ENCODE results near the gene CTU2. TPM values are rescaled to one million over a fixed set of nuclear protein-coding genes. Genes with fewer than 3 reads are reported as not detected.

CTU2 gene
- total and polyA plus RNA-seq, 2 of the 8 experiments (the other 6 are each of a cell fraction or from before 2014, with no cell fraction given): 32.7 to 42.9 TPM

GRCh38 chr16:88720396-88720970 is 14.2 kb downstream of the CTU2 start:
- H3K23ac ChIP-seq (ENCODE audit: insufficient read length): no peak overlapping the region
- 95% methylated on average over 10 of the region's 23 CpGs; no CpG with 5 or more reads in 1 of the 2 experiments for WGBS, 2 experiments (ENCODE audit: extremely low coverage in 1 of 2, insufficient coverage in 1 of 2, insufficient read length in 1 of 2, insufficient replicate concordance in 2 of 2, low coverage in 1 of 2, low lambda C conversion rate in 2 of 2, missing lambda C conversion rate in 1 of 2)
- peaks cover 2 to 13% of the 10 kb centered on the region in 2 experiments for H4K20me1 ChIP-seq (replicated peaks in 1 of 2; ENCODE audit: control insufficient read depth in 1 of 2, insufficient read depth in 2 of 2, low read length in 2 of 2)
- no peaks in the 10 kb centered on the region for H3K4me1 ChIP-seq (replicated peaks in 1 of 4; ENCODE audit: control insufficient read depth in 3 of 4, insufficient read depth in 4 of 4, low read length in 3 of 4)
- H4K91ac ChIP-seq (replicated peaks; ENCODE audit: insufficient read length, low read length): no peak overlapping the region
- no peak overlapping the region for H3K9ac ChIP-seq (replicated peaks in 1 of 4; ENCODE audit: extremely low read depth in 1 of 4, low read depth in 3 of 4, low read length in 3 of 4)
- no peaks in the 10 kb centered on the region for H3K79me1 ChIP-seq (ENCODE audit: low read depth, low read length)
- H3K56ac ChIP-seq (replicated peaks; ENCODE audit: insufficient read length, low read depth, low read length): no peak overlapping the region
- no peaks in the 10 kb centered on the region for H3K9me3 ChIP-seq (ENCODE audit: insufficient read depth in 2 of 2, low read depth in 1 of 2, low read length in 1 of 2)
- H3K27ac ChIP-seq (ENCODE audit: low read depth, low read length): no peak overlapping the region
- ChIA-PET CTCF (ENCODE audit: partially characterized antibody) (interaction anchor here (1.3 to 2.5 kb wide), 6 partner anchors 15 to 111 kb away, joined by 3 to 7 read pairs (median 4); no protein-coding TSS in a partner anchor), POLR2A (ENCODE audit: partially characterized antibody) (interaction anchor here (0.7 to 1.4 kb wide), 4 partner anchors 9 to 58 kb away, joined by 3 to 6 read pairs (median 3); partner anchors contain the start of gene MVD)
- no peak overlapping the region for H3K4ac ChIP-seq (replicated peaks; ENCODE audit: insufficient read length, low read depth, low read length)
- H2AFZ ChIP-seq (ENCODE audit: low read length): no peak overlapping the region
- H4K8ac ChIP-seq (ENCODE audit: extremely low read depth, insufficient read depth, low read length): no peak overlapping the region
- H2BK12ac ChIP-seq (ENCODE audit: low read depth, low read length): no peak overlapping the region
- no peak overlapping the region for H3K4me2 ChIP-seq (ENCODE audit: insufficient read depth in 1 of 2, low read depth in 2 of 2, low read length in 2 of 2)
- H2BK5ac ChIP-seq (ENCODE audit: low read depth, low read length): no peak overlapping the region
- no peaks in the 10 kb centered on the region for H3K23me2 ChIP-seq (ENCODE audit: low read depth, low read length)
- no peak overlapping the region for H2AK5ac ChIP-seq (ENCODE audit: low read depth, low read length)
- H2BK15ac ChIP-seq (ENCODE audit: low read length): no peak overlapping the region
- H3K4me3 ChIP-seq (ENCODE audit: extremely low read depth in 1 of 4, insufficient read depth in 2 of 4, low read depth in 3 of 4, low read length in 4 of 4): no peak overlapping the region
- no peaks in the 10 kb centered on the region for H3K79me2 ChIP-seq (ENCODE audit: control insufficient read depth in 1 of 2, insufficient read depth in 2 of 2, low read length in 2 of 2)
- H3K27me3 ChIP-seq (replicated peaks in 1 of 4; ENCODE audit: control insufficient read depth in 3 of 4, extremely low read depth in 1 of 4, insufficient read depth in 3 of 4, low read length in 3 of 4): no peaks in the 10 kb centered on the region
- H3K18ac ChIP-seq (ENCODE audit: extremely low read depth, low read length): no peak overlapping the region
- DNase-seq (ENCODE audit: low read depth in 1 of 2, low spot score in 2 of 2): no peak
- H4K5ac ChIP-seq (ENCODE audit: insufficient read length, low read depth, low read length): no peak overlapping the region
- H2BK120ac ChIP-seq (replicated peaks; ENCODE audit: low read depth, low read length): no peak overlapping the region
- H3K36me3 ChIP-seq (ENCODE audit: control insufficient read depth in 2 of 4, insufficient read depth in 4 of 4, low read length in 3 of 4): peaks cover 4 to 36% (median 21%) of the 10 kb centered on the region in 4 experiments; a peak in 6 of 8 replicates
- no peak for FAIRE-seq
- H3K14ac ChIP-seq (ENCODE audit: insufficient read length): no peak overlapping the region
- H2BK20ac ChIP-seq (ENCODE audit: low read length): no peak overlapping the region
- TF ChIP-seq KDM4A (IDR thresholded peaks at IDR 0.05; ENCODE audit: low read depth, low read length, severe bottlenecking) (no peak), MAFK (IDR thresholded peaks at IDR 0.05; ENCODE audit: low read depth, low read length) (no peak), POU5F1 (IDR thresholded peaks at IDR 0.05; ENCODE audit: low read depth, low read length) (no peak), RAD21 (IDR thresholded peaks at IDR 0.05 in 1 of 2, conservative IDR thresholded peaks at IDR 0.05 in 1 of 2; ENCODE audit: low read depth in 2 of 2, low read length in 2 of 2) (no peak), POLR2AphosphoS5 (IDR thresholded peaks at IDR 0.05; ENCODE audit: low read depth, low read length) (no peak)

All from H1 (cell line).